Uterus (tissue), 2 donors: Measurements from ENCODE around the gene HS6ST3.

ENCODE experiments used
- POLR2A ChIP-seq, 2 donors: fragments of 450-650 bp; IDR thresholded peaks; one replicate each; pipeline ENCODE4 v1.6.1; 2016; ENCODE audit warnings: antibody characterized with exemption in 2 of 2, mild to moderate bottlenecking in 1 of 2, moderate library complexity in 1 of 2
- TF ChIP-seq, protein P1 (sequence below), 4 experiments: fragments of 200-600 bp in 2 of 4; fragments of 450-650 bp in 2 of 4; sonication (generic) in 2 of 4; IDR thresholded peaks; one replicate each; pipeline ENCODE4 v1.5.1; 2016 to 2019; ENCODE audit warnings: antibody characterized with exemption in 4 of 4, mild to moderate bottlenecking in 2 of 4, moderate library complexity in 1 of 4

DNA sequence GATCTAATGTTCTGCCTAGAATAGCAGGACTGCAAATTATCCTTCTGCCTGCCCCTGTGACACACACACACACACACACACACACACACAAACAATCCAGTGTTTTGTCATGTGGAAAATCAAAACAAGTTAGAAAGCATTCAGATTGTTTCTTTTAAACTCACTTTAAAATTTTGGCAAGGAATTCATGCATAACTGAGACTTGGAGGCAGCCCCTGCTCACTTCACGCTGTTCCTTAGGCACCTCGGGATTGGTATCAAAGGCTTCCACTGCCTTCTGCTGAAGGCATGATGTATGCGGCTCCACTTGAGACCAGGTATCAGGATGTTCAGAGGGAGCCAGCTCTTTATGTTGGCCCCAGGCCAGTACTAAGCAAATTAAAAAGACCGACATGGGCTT, 745.6 kb downstream of the HS6ST3 start:
- TF ChIP-seq, protein P1, sequence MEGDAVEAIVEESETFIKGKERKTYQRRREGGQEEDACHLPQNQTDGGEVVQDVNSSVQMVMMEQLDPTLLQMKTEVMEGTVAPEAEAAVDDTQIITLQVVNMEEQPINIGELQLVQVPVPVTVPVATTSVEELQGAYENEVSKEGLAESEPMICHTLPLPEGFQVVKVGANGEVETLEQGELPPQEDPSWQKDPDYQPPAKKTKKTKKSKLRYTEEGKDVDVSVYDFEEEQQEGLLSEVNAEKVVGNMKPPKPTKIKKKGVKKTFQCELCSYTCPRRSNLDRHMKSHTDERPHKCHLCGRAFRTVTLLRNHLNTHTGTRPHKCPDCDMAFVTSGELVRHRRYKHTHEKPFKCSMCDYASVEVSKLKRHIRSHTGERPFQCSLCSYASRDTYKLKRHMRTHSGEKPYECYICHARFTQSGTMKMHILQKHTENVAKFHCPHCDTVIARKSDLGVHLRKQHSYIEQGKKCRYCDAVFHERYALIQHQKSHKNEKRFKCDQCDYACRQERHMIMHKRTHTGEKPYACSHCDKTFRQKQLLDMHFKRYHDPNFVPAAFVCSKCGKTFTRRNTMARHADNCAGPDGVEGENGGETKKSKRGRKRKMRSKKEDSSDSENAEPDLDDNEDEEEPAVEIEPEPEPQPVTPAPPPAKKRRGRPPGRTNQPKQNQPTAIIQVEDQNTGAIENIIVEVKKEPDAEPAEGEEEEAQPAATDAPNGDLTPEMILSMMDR (IDR thresholded peaks at IDR 0.05): no peak
- no peak for TF ChIP-seq POLR2A (IDR thresholded peaks at IDR 0.05)
